ENCODE measurements around the gene SH3TC1.

Gene SH3TC1

GRCh38 chr4:8198906-8199593 is at the start of gene SH3TC1:
Gene SH3TC1 (plus strand): TSS chr4:8199290. CDS start chr4:8205195, 5,905 bp downstream.
- H3K27me3 ChIP-seq (ENCODE audit: insufficient read depth, poor library complexity, severe bottlenecking) = no peaks in the 10 kb centered on the region
- H3K4me3 ChIP-seq (ENCODE audit: severe bottlenecking) = peak within 1 kb of the TSS; percentile 79
- DNase-seq (ENCODE audit: low spot score) = peak; percentile 93
- peak; percentile 91 for ATAC-seq (ENCODE audit: low read depth)
- peaks cover 40% of the 10 kb centered on the region for H3K36me3 ChIP-seq (ENCODE audit: low read depth)
- H3K9me3 ChIP-seq (ENCODE audit: severe bottlenecking) = no peaks in the 10 kb centered on the region
- H3K27ac ChIP-seq (ENCODE audit: poor library complexity, severe bottlenecking) = peak within 1 kb of the TSS; percentile 88
- H3K4me1 ChIP-seq (ENCODE audit: insufficient read depth, poor library complexity, severe bottlenecking) = peaks cover 22% of the 10 kb centered on the region
- no peak for TF ChIP-seq CTCF (IDR thresholded peaks at IDR 0.05; ENCODE audit: poor library complexity, severe bottlenecking)

- H3K27me3 ChIP-seq (ENCODE audit: insufficient read depth, poor library complexity, severe bottlenecking) = peaks cover 13% of the 10 kb centered on the region
- no peaks in the 10 kb centered on the region for H3K4me1 ChIP-seq (ENCODE audit: insufficient read depth, poor library complexity, severe bottlenecking)
- H3K27ac ChIP-seq (ENCODE audit: poor library complexity, severe bottlenecking) = no peak overlapping the region
- no peaks in the 10 kb centered on the region for H3K36me3 ChIP-seq (ENCODE audit: low read depth)
- no peak for TF ChIP-seq CTCF (IDR thresholded peaks at IDR 0.05; ENCODE audit: poor library complexity, severe bottlenecking)
- no peak for ATAC-seq (ENCODE audit: low read depth)
- no peaks in the 10 kb centered on the region for H3K9me3 ChIP-seq (ENCODE audit: severe bottlenecking)
- no peak overlapping the region for H3K4me3 ChIP-seq (ENCODE audit: severe bottlenecking)
- no peak for DNase-seq (ENCODE audit: low spot score)
These were observed 49.4 kb upstream of the SH3TC1 start for GRCh38 chr4:8149664-8150063.

- DNase-seq (ENCODE audit: low spot score) (no peak), ATAC-seq (ENCODE audit: low read depth) (0 out of 3 replicates have a peak, but pooled peaks have one; percentile 10)
- no peak for TF ChIP-seq CTCF (IDR thresholded peaks at IDR 0.05; ENCODE audit: poor library complexity, severe bottlenecking)
- Histone ChIP-seq H3K36me3 (ENCODE audit: low read depth) (no peaks in the 10 kb centered on the region), H3K4me3 (ENCODE audit: severe bottlenecking) (no peak overlapping the region), H3K27me3 (ENCODE audit: insufficient read depth, poor library complexity, severe bottlenecking) (peaks cover 5% of the 10 kb centered on the region), H3K4me1 (ENCODE audit: insufficient read depth, poor library complexity, severe bottlenecking) (no peaks in the 10 kb centered on the region), H3K9me3 (ENCODE audit: severe bottlenecking) (no peaks in the 10 kb centered on the region), H3K27ac (ENCODE audit: poor library complexity, severe bottlenecking) (no peak overlapping the region)
These were observed 48.7 kb upstream of the SH3TC1 start for GRCh38 chr4:8150152-8151090.

GRCh38 chr4:8151165-8151650 is 47.9 kb upstream of the SH3TC1 start:
- no peak for TF ChIP-seq CTCF (IDR thresholded peaks at IDR 0.05; ENCODE audit: poor library complexity, severe bottlenecking)
- no peaks in the 10 kb centered on the region for H3K9me3 ChIP-seq (ENCODE audit: severe bottlenecking)
- H3K27me3 ChIP-seq (ENCODE audit: insufficient read depth, poor library complexity, severe bottlenecking) = peaks cover under 1% of the 10 kb centered on the region
- DNase-seq (ENCODE audit: low spot score) (peak; percentile 52), ATAC-seq (ENCODE audit: low read depth) (no peak)
- no peak overlapping the region for H3K4me3 ChIP-seq (ENCODE audit: severe bottlenecking)
- H3K4me1 ChIP-seq (ENCODE audit: insufficient read depth, poor library complexity, severe bottlenecking) = no peaks in the 10 kb centered on the region
- no peak overlapping the region for H3K27ac ChIP-seq (ENCODE audit: poor library complexity, severe bottlenecking)
- no peaks in the 10 kb centered on the region for H3K36me3 ChIP-seq (ENCODE audit: low read depth)

Measured in RWPE2 (cell line).